H1 (cell line): ENCODE measurements around the gene AEBP1. TPM values are rescaled to one million over a fixed set of nuclear protein-coding genes. Genes with fewer than 3 reads are reported as not detected.

Experiments
- CTCF ChIA-PET: fragments of 300-600 bp; sonication (Branson Sonifier 250); formaldehyde crosslinking; loops from one replicate; lab custom pipeline; 2021; ENCODE audit not compliant: partially characterized antibody; lab: Charles Lee
- POLR2A ChIA-PET: fragments of 300-600 bp; sonication (Branson Sonifier 250); formaldehyde crosslinking; loops from one replicate; lab custom pipeline; 2021; ENCODE audit warnings: inconsistent platforms; ENCODE audit not compliant: partially characterized antibody; lab: Charles Lee
- DNase-seq, 2 experiments: peaks; one replicate each; pipeline versions ENCODE4 v3.0.0 to v3.0.0-alpha.2; 2010 to 2022; ENCODE audit warnings: low spot score in 2 of 2, low read depth in 1 of 2, mixed read lengths in 1 of 2
- FAIRE-seq: peaks from 2 replicates; lab custom pipeline; 2011; peaks lifted over from hg19 to GRCh38; lab: Jason Lieb, UNC
- H2AFZ ChIP-seq: 2 replicates; pipeline ENCODE4 v1.8.1; 2012; ENCODE audit warnings: low read length, inconsistent platforms
- H2AK5ac ChIP-seq: 2 replicates; pipeline ENCODE4 v1.6.1; 2013; ENCODE audit warnings: low read depth, low read length
- H2BK120ac ChIP-seq: replicated peaks from 2 replicates; pipeline ENCODE3; 2013; ENCODE audit warnings: low read depth, low read length, inconsistent platforms
- H2BK12ac ChIP-seq: 2 replicates; pipeline ENCODE4 v1.6.1; 2013; ENCODE audit warnings: low read depth, low read length
- H2BK15ac ChIP-seq: 2 replicates; pipeline ENCODE4 v1.6.1; 2013; ENCODE audit warnings: low read length
- H2BK20ac ChIP-seq: 2 replicates; pipeline ENCODE4 v1.6.1; 2013; ENCODE audit warnings: low read length
- H2BK5ac ChIP-seq: 2 replicates; pipeline ENCODE4 v1.6.1; 2013; ENCODE audit warnings: low read depth, low read length
- H3K14ac ChIP-seq: 2 replicates; pipeline ENCODE4 v1.6.1; 2013; ENCODE audit warnings: inconsistent platforms; ENCODE audit not compliant: insufficient read length
- H3K18ac ChIP-seq: 2 replicates; pipeline ENCODE4 v1.6.1; 2013; ENCODE audit warnings: low read length; ENCODE audit errors: extremely low read depth
- H3K23ac ChIP-seq: 2 replicates; pipeline ENCODE4 v1.6.1; 2013; ENCODE audit warnings: inconsistent platforms; ENCODE audit not compliant: insufficient read length
- H3K23me2 ChIP-seq: 2 replicates; pipeline ENCODE4 v1.6.1; 2013; ENCODE audit warnings: low read depth, low read length
- H3K27ac ChIP-seq: 2 replicates; pipeline ENCODE4 v1.6.1; 2011; ENCODE audit warnings: low read depth, low read length, inconsistent platforms
- H3K27me3 ChIP-seq, 4 experiments: replicated peaks in 1 of 4; 1 replicate in 1 of 4; 2 replicates in 3 of 4; pipeline versions ENCODE4 v1.6.1 to v1.8.1; 2011 to 2013; ENCODE audit warnings: low read length in 3 of 4, mild to moderate bottlenecking in 3 of 4, inconsistent platforms in 2 of 4, mixed read lengths in 2 of 4, moderate library complexity in 1 of 4; ENCODE audit not compliant: control insufficient read depth in 3 of 4, insufficient read depth in 3 of 4; ENCODE audit errors: extremely low read depth in 1 of 4
- H3K36me3 ChIP-seq, 4 experiments: 2 replicates each; pipeline versions ENCODE4 v1.6.1 to v1.8.1; 2011 to 2013; ENCODE audit warnings: mild to moderate bottlenecking in 4 of 4, low read length in 3 of 4, moderate library complexity in 2 of 4, control low read depth in 1 of 4, inconsistent platforms in 1 of 4; ENCODE audit not compliant: insufficient read depth in 4 of 4, control insufficient read depth in 2 of 4
- H3K4ac ChIP-seq: replicated peaks from 2 replicates; pipeline ENCODE3; 2013; ENCODE audit warnings: low read length, low read depth, mixed read lengths, inconsistent platforms; ENCODE audit not compliant: insufficient read length
- H3K4me1 ChIP-seq, 4 experiments: replicated peaks in 1 of 4; 1 replicate in 1 of 4; 2 replicates in 3 of 4; pipeline versions ENCODE4 v1.6.1 to v1.8.1; 2011 to 2013; ENCODE audit warnings: low read length in 3 of 4, inconsistent platforms in 2 of 4, mixed read lengths in 1 of 4; ENCODE audit not compliant: insufficient read depth in 4 of 4, control insufficient read depth in 3 of 4
- H3K4me2 ChIP-seq, 2 experiments: 2 replicates each; pipeline versions ENCODE4 v1.6.1 to v1.8.1; 2011 to 2013; ENCODE audit warnings: low read depth in 2 of 2, low read length in 2 of 2, control low read depth in 1 of 2, inconsistent platforms in 1 of 2, mild to moderate bottlenecking in 1 of 2; ENCODE audit not compliant: insufficient read depth in 1 of 2
- H3K4me3 ChIP-seq, 4 experiments: fragments of 200-600, 300-600 bp in 1 of 4; sonication (generic), shearing (Covaris generic), sonication (Bioruptor Twin) in 1 of 4; 2 replicates each; pipeline versions ENCODE4 v1.5.1 to v1.8.1; 2011 to 2016; ENCODE audit warnings: low read length in 4 of 4, low read depth in 3 of 4, control low read depth in 2 of 4, inconsistent platforms in 2 of 4, mild to moderate bottlenecking in 2 of 4, mixed read lengths in 1 of 4, moderate library complexity in 1 of 4; ENCODE audit not compliant: insufficient read depth in 2 of 4; ENCODE audit errors: extremely low read depth in 1 of 4
- H3K56ac ChIP-seq: replicated peaks from 2 replicates; pipeline ENCODE3; 2013; ENCODE audit warnings: low read depth, mild to moderate bottlenecking, mixed read lengths, low read length, inconsistent platforms; ENCODE audit not compliant: insufficient read length
- H3K79me1 ChIP-seq: 2 replicates; pipeline ENCODE4 v1.6.1; 2013; ENCODE audit warnings: low read depth, low read length, control low read depth
- H3K79me2 ChIP-seq, 2 experiments: 2 replicates each; pipeline versions ENCODE4 v1.6.1 to v1.8.1; 2012 to 2013; ENCODE audit warnings: low read length in 2 of 2, mild to moderate bottlenecking in 2 of 2, inconsistent platforms in 1 of 2; ENCODE audit not compliant: insufficient read depth in 2 of 2, control insufficient read depth in 1 of 2
- H3K9ac ChIP-seq, 4 experiments: replicated peaks in 1 of 4; 1 replicate in 1 of 4; 2 replicates in 3 of 4; pipeline versions ENCODE4 v1.6.1 to v1.8.1; 2011 to 2013; ENCODE audit warnings: low read depth in 3 of 4, low read length in 3 of 4, control low read depth in 2 of 4, mild to moderate bottlenecking in 2 of 4, moderate library complexity in 2 of 4, inconsistent platforms in 1 of 4; ENCODE audit errors: extremely low read depth in 1 of 4
- H3K9me3 ChIP-seq, 2 experiments: 2 replicates each; pipeline versions ENCODE4 v1.6.1 to v1.8.1; 2012 to 2013; ENCODE audit warnings: mild to moderate bottlenecking in 2 of 2, moderate library complexity in 2 of 2, control low read depth in 1 of 2, inconsistent platforms in 1 of 2, low read depth in 1 of 2, low read length in 1 of 2, mixed read lengths in 1 of 2; ENCODE audit not compliant: insufficient read depth in 2 of 2
- H4K20me1 ChIP-seq, 2 experiments: replicated peaks in 1 of 2; 2 replicates each; pipeline versions ENCODE3 to v1.8.1; 2011 to 2013; ENCODE audit warnings: inconsistent platforms in 2 of 2, low read length in 2 of 2, mild to moderate bottlenecking in 1 of 2; ENCODE audit not compliant: insufficient read depth in 2 of 2, control insufficient read depth in 1 of 2
- H4K5ac ChIP-seq: 2 replicates; pipeline ENCODE4 v1.6.1; 2013; ENCODE audit warnings: low read length, low read depth, mixed read lengths, inconsistent platforms; ENCODE audit not compliant: insufficient read length
- H4K8ac ChIP-seq: 2 replicates; pipeline ENCODE4 v1.8.0; 2013; ENCODE audit warnings: mild to moderate bottlenecking, moderate library complexity, low read length, inconsistent platforms; ENCODE audit not compliant: insufficient read depth; ENCODE audit errors: extremely low read depth
- H4K91ac ChIP-seq: replicated peaks from 2 replicates; pipeline ENCODE3; 2013; ENCODE audit warnings: low read length, mixed read lengths, inconsistent platforms; ENCODE audit not compliant: insufficient read length
- ASH2L ChIP-seq: fragments of 200-600, 300-600 bp; sonication (generic); IDR thresholded peaks from one replicate; pipeline ENCODE4 v1.7.1; 2017; ENCODE audit warnings: low read length
- CHD2 ChIP-seq: IDR thresholded peaks from 2 replicates; pipeline ENCODE4 v1.6.1; 2012; ENCODE audit warnings: low read length, improper control_type of control experiment
- E2F6 ChIP-seq: IDR thresholded peaks from 2 replicates; pipeline ENCODE4 v1.6.1; 2012; ENCODE audit warnings: inconsistent platforms
- FOSL1 ChIP-seq: IDR thresholded peaks from 2 replicates; pipeline ENCODE4 v1.6.1; 2011; ENCODE audit warnings: mild to moderate bottlenecking, low read depth, low read length, moderate library complexity; ENCODE audit not compliant: insufficient read depth
- GABPA ChIP-seq: IDR thresholded peaks from 2 replicates; pipeline ENCODE4 v1.6.1; 2011; ENCODE audit warnings: mild to moderate bottlenecking, low read length, moderate library complexity, borderline replicate concordance; ENCODE audit not compliant: insufficient read depth
- GTF2F1 ChIP-seq: IDR thresholded peaks from 2 replicates; pipeline ENCODE4 v1.6.1; 2012; ENCODE audit warnings: low read depth, low read length, improper control_type of control experiment, borderline replicate concordance
- MAX ChIP-seq: IDR thresholded peaks from 2 replicates; pipeline ENCODE4 v1.6.1; 2012; ENCODE audit warnings: inconsistent platforms
- POLR2AphosphoS5 ChIP-seq: IDR thresholded peaks from 2 replicates; pipeline ENCODE4 v1.6.1; 2011; ENCODE audit warnings: low read depth, low read length
- SAP30 ChIP-seq: fragments of 300-600 bp; sonication (generic); IDR thresholded peaks from 2 replicates; pipeline ENCODE4 v1.7.1; 2012; ENCODE audit warnings: low read length, moderate library complexity, mild to moderate bottlenecking, inconsistent platforms; ENCODE audit not compliant: insufficient read depth, insufficient replicate concordance
- SP2 ChIP-seq: IDR thresholded peaks from 2 replicates; pipeline ENCODE4 v1.6.1; 2012; ENCODE audit warnings: mild to moderate bottlenecking, low read length, inconsistent platforms
- TAF1 ChIP-seq: IDR thresholded peaks from 2 replicates; pipeline ENCODE4 v1.6.1; 2011; ENCODE audit warnings: mild to moderate bottlenecking, low read depth, low read length
- TAF7 ChIP-seq: optimal IDR thresholded peaks from 2 replicates; pipeline ENCODE3; 2011; ENCODE audit warnings: low read depth, mild to moderate bottlenecking, inconsistent platforms, low read length, moderate library complexity, borderline replicate concordance
- TEAD4 ChIP-seq: IDR thresholded peaks from 2 replicates; pipeline ENCODE4 v1.6.1; 2012; ENCODE audit warnings: low read depth, low read length, inconsistent platforms, mixed read lengths
- WGBS, 2 experiments: shearing (Covaris generic) in 1 of 2; methylation state at CpG; one replicate each; pipeline versions ENCODE4 v1.1.6 to v1.1.7; 2013 to 2015; ENCODE audit warnings: low lambda C conversion rate in 2 of 2, mixed read lengths in 2 of 2, inconsistent platforms in 1 of 2, low coverage in 1 of 2, missing lambda C conversion rate in 1 of 2; ENCODE audit not compliant: insufficient replicate concordance in 2 of 2, insufficient coverage in 1 of 2, insufficient read length in 1 of 2; ENCODE audit errors: extremely low coverage in 1 of 2, missing lambda C conversion rate in 1 of 2; 5-methylcytosine and 5-hydroxymethylcytosine counted together
- polyA plus RNA-seq, 7 experiments: library from polyadenylated mRNA; depleted of rRNA in 3 of 7; stranded (reverse) in 5 of 7; unstranded in 2 of 7; fragments of >200 nt in 5 of 7; fragments of 200-250 nt in 2 of 7; gene quantifications; 1 replicate in 5 of 7; 2 replicates in 1 of 7; 4 replicates in 1 of 7; pipeline versions ENCODE4 v1.2.1 to v1.2.3, GENCODE V29; 2011 to 2013; ENCODE audit warnings: missing spikeins in 2 of 7, mixed read lengths in 2 of 7
- total RNA-seq: library from RNA; stranded (reverse); fragmentation: NEBNext Ultra II Directional; extraction: Animal tissue kit (Norgen Biotek cat#: 25700); gene quantifications from 2 replicates; pipeline ENCODE4 v1.2.1, GENCODE V29; 2021

Gene AEBP1
- total and polyA plus RNA-seq, 2 of the 8 experiments (the other 6 are each of a cell fraction or from before 2014, with no cell fraction given): 10.4 to 41.2 TPM

GRCh38 chr7:44163591-44163990 is 59.4 kb downstream of the AEBP1 start:
- Histone ChIP-seq H2BK15ac (no peak overlapping the region), H4K20me1 (no peaks in the 10 kb centered on the region), H4K91ac (no peak overlapping the region), H3K79me1 (no peaks in the 10 kb centered on the region), H3K27me3 (no peaks in the 10 kb centered on the region), H3K4me1 (peaks cover 2 to 5% (median 4%) of the 10 kb centered on the region in 4 experiments; a peak in 5 of 7 replicates), H2BK20ac (no peak overlapping the region), H3K23ac (no peak overlapping the region), H2BK5ac (no peak overlapping the region), H3K4me2 (no peak overlapping the region), H4K8ac (no peak overlapping the region), H3K79me2 (no peaks in the 10 kb centered on the region), H3K18ac (no peak overlapping the region), H2BK12ac (no peak overlapping the region), H2BK120ac (no peak overlapping the region), H3K14ac (no peak overlapping the region), H3K9me3 (no peaks in the 10 kb centered on the region), H3K36me3 (no peaks in the 10 kb centered on the region), H3K4me3 (no peak overlapping the region), H3K23me2 (no peaks in the 10 kb centered on the region), H2AFZ (peak overlapping the region; percentile 96), H3K27ac (no peak overlapping the region), H3K56ac (no peak overlapping the region), H4K5ac (no peak overlapping the region), H3K4ac (peak overlapping the region; percentile 81), H3K9ac (no peak overlapping the region; a peak in 1 of 7 replicates), H2AK5ac (no peak overlapping the region)
- FAIRE-seq: no peak
- POLR2A ChIA-PET: interaction anchor here (0.7 to 1.4 kb wide), 4 partner anchors 9 to 18 kb away, joined by 3 to 6 read pairs (median 4); no protein-coding TSS in a partner anchor
- 74% methylated on average over 1 of the region's 1 CpG; no CpG with 5 or more reads in 1 of the 2 experiments for WGBS, 2 experiments
- CTCF ChIA-PET: interaction anchor here (0.7 to 1.7 kb wide), 7 partner anchors 8 to 27 kb away, joined by 3 to 9 read pairs (median 3); no protein-coding TSS in a partner anchor
- TF ChIP-seq POLR2AphosphoS5 (no peak), E2F6 (0 out of 2 replicates have a peak, but pooled peaks have one; percentile 20), CHD2 (no peak), GTF2F1 (no peak), SP2 (no peak), TAF1 (no peak), TAF7 (no peak), MAX (0 out of 2 replicates have a peak, but pooled peaks have one; percentile 30), TEAD4 (peak; percentile 34; the same call in 1 of the 2 replicates), SAP30 (no peak), FOSL1 (no peak), ASH2L (no peak), GABPA (no peak)
- no peak for DNase-seq
